HepG2 (cell line): Measurements from ENCODE around the gene BIRC5. TPM values are rescaled to one million over a fixed set of nuclear protein-coding genes. Genes with fewer than 3 reads are reported as not detected.

ENCODE experiments used
- HIVEP1 ChIP-seq: sonication (generic); formaldehyde crosslinking; IDR thresholded peaks from 2 replicates; pipeline ENCODE4 v1.4.0; 2020; ENCODE audit warnings: mild to moderate bottlenecking, missing genetic modification reagents
- HMGA1 ChIP-seq: sonication (generic); formaldehyde crosslinking; conservative IDR thresholded peaks from 2 replicates; pipeline ENCODE4 v1.4.0; 2020; ENCODE audit warnings: missing genetic modification reagents
- JDP2 ChIP-seq: sonication (generic); formaldehyde crosslinking; IDR thresholded peaks from 2 replicates; pipeline ENCODE4 v1.8.1; 2022; ENCODE audit warnings: missing genetic modification reagents, borderline replicate concordance
- NR1H2 ChIP-seq: sonication (generic); formaldehyde crosslinking; IDR thresholded peaks from 2 replicates; pipeline ENCODE4 v1.8.1; 2022; ENCODE audit warnings: low read depth, missing genetic modification reagents, borderline replicate concordance
- REL ChIP-seq: sonication (generic); formaldehyde crosslinking; conservative IDR thresholded peaks from 2 replicates; pipeline ENCODE4 v1.8.0; 2022; ENCODE audit warnings: mild to moderate bottlenecking, missing genetic modification reagents, moderate library complexity
- TARDBP ChIP-seq: sonication (generic); formaldehyde crosslinking; IDR thresholded peaks from 2 replicates; pipeline ENCODE4 v1.8.0; 2022; ENCODE audit warnings: mild to moderate bottlenecking, missing genetic modification reagents
- ZC3H13 ChIP-seq: sonication (generic); formaldehyde crosslinking; IDR thresholded peaks from 2 replicates; pipeline ENCODE4 v1.8.1; 2023; ENCODE audit warnings: mild to moderate bottlenecking, missing genetic modification reagents, moderate library complexity
- ZFP36L1 ChIP-seq: sonication (generic); formaldehyde crosslinking; IDR thresholded peaks from 2 replicates; pipeline ENCODE4 v1.8.0; 2022; ENCODE audit warnings: mild to moderate bottlenecking, missing genetic modification reagents, moderate library complexity
- ZNF234 ChIP-seq: sonication (generic); formaldehyde crosslinking; conservative IDR thresholded peaks from 2 replicates; pipeline ENCODE4 v1.5.1; 2020; ENCODE audit warnings: mild to moderate bottlenecking, missing genetic modification reagents
- ZNF367 ChIP-seq: sonication (generic); formaldehyde crosslinking; IDR thresholded peaks from 2 replicates; pipeline ENCODE4 v1.4.0; 2020; ENCODE audit warnings: missing genetic modification reagents, borderline replicate concordance
- ZNF543 ChIP-seq: sonication (generic); formaldehyde crosslinking; IDR thresholded peaks from 2 replicates; pipeline ENCODE4 v1.4.0; 2020; ENCODE audit warnings: mild to moderate bottlenecking, missing genetic modification reagents
- ZNF670 ChIP-seq: sonication (generic); formaldehyde crosslinking; IDR thresholded peaks from 2 replicates; pipeline ENCODE4 v1.8.0; 2022; ENCODE audit warnings: mild to moderate bottlenecking, missing genetic modification reagents, borderline replicate concordance
- polyA plus RNA-seq, 8 experiments: library from polyadenylated mRNA; depleted of rRNA in 3 of 8; stranded (reverse) in 7 of 8; unstranded in 1 of 8; fragments of >200 nt; fragmentation: Illumina TruSeq in 4 of 8; extraction: Trizol in 4 of 8; gene quantifications; 2 replicates each; pipeline versions ENCODE4 v1.2.1 to v1.2.3, GENCODE V29; 2011 to 2016; ENCODE audit warnings: low read depth in 4 of 8, missing spikeins in 1 of 8, mixed read lengths in 1 of 8; ENCODE audit not compliant: insufficient read depth in 1 of 8
- total RNA-seq, 5 experiments: library from RNA; depleted of rRNA; stranded (reverse); fragments of >200 nt; fragmentation: Illumina TruSeq; extraction: Trizol; gene quantifications; 2 replicates each; pipeline ENCODE4 v1.2.3, GENCODE V29; 2016; ENCODE audit warnings: low read depth in 1 of 5
- TF ChIP-seq, protein P1 (sequence below): sonication (generic); formaldehyde crosslinking; IDR thresholded peaks from 2 replicates; pipeline ENCODE4 v1.9.0; 2022; ENCODE audit warnings: missing genetic modification reagents, mild to moderate bottlenecking, borderline replicate concordance
- TF ChIP-seq, protein P2 (sequence below): IDR thresholded peaks from 2 replicates; pipeline ENCODE4 v1.6.1; 2016; ENCODE audit warnings: low read depth, missing genetic modification reagents, missing compliant biosample characterization
- TF ChIP-seq, protein P3 (sequence below): sonication (generic); formaldehyde crosslinking; IDR thresholded peaks from 2 replicates; pipeline ENCODE4 v1.4.0; 2020; ENCODE audit warnings: missing genetic modification reagents

The BIRC5 gene
- total and polyA plus RNA-seq, 2 of the 13 experiments (the other 11 are each of a cell fraction or from before 2014, with no cell fraction given): 30.3 to 135 TPM

DNA sequence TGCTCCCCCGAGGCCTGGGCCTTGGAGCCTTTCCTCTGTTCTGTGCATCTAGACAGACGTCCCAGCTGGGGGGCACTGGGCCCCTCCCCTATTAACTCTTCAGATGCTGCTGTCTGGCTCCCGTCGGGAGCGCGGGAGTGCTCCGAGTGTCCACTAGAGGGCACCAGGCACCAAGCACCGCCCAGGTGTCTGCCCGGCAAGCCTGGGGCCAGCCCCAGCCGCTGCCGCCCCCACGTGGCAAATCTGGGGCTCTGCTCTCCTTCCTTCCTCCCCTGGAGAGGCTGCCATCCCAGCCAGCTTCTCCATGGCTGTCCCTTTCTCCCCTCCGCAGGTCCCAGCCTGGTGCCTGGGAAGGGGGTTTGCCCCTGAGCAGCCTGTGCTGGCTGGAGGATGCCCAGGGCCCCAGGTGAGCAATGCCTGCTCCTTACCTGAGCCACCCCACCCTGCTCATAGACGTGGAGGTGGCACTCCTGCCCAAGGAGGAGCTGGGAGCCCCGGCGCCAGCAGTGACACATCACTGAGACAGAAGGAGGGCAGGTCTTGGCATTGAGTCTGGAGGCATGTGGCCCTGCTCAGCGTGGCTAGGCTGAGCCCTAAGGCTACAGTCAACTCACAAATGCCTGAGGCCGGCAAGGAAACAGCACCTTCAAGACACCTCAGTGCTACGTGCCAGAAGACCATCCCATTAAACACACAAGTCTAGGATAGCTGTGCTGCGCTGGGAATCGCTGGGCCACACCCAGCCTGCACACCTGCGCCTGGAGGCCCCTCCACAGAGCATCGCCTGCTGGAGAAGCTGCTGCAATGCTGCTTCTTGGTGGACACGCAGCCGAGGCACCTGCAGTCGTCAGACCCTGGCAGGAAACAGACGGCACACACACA is 37.1 kb downstream of the BIRC5 start (continued):
- TF ChIP-seq, protein P1, sequence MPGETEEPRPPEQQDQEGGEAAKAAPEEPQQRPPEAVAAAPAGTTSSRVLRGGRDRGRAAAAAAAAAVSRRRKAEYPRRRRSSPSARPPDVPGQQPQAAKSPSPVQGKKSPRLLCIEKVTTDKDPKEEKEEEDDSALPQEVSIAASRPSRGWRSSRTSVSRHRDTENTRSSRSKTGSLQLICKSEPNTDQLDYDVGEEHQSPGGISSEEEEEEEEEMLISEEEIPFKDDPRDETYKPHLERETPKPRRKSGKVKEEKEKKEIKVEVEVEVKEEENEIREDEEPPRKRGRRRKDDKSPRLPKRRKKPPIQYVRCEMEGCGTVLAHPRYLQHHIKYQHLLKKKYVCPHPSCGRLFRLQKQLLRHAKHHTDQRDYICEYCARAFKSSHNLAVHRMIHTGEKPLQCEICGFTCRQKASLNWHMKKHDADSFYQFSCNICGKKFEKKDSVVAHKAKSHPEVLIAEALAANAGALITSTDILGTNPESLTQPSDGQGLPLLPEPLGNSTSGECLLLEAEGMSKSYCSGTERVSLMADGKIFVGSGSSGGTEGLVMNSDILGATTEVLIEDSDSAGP (CRISPR knock-in tag): peak; percentile 74
- no peak for TF ChIP-seq ZNF543 (CRISPR knock-in tag)
- no peak for TF ChIP-seq REL (CRISPR knock-in tag)
- no peak for TF ChIP-seq ZC3H13
- TF ChIP-seq, protein P2, sequence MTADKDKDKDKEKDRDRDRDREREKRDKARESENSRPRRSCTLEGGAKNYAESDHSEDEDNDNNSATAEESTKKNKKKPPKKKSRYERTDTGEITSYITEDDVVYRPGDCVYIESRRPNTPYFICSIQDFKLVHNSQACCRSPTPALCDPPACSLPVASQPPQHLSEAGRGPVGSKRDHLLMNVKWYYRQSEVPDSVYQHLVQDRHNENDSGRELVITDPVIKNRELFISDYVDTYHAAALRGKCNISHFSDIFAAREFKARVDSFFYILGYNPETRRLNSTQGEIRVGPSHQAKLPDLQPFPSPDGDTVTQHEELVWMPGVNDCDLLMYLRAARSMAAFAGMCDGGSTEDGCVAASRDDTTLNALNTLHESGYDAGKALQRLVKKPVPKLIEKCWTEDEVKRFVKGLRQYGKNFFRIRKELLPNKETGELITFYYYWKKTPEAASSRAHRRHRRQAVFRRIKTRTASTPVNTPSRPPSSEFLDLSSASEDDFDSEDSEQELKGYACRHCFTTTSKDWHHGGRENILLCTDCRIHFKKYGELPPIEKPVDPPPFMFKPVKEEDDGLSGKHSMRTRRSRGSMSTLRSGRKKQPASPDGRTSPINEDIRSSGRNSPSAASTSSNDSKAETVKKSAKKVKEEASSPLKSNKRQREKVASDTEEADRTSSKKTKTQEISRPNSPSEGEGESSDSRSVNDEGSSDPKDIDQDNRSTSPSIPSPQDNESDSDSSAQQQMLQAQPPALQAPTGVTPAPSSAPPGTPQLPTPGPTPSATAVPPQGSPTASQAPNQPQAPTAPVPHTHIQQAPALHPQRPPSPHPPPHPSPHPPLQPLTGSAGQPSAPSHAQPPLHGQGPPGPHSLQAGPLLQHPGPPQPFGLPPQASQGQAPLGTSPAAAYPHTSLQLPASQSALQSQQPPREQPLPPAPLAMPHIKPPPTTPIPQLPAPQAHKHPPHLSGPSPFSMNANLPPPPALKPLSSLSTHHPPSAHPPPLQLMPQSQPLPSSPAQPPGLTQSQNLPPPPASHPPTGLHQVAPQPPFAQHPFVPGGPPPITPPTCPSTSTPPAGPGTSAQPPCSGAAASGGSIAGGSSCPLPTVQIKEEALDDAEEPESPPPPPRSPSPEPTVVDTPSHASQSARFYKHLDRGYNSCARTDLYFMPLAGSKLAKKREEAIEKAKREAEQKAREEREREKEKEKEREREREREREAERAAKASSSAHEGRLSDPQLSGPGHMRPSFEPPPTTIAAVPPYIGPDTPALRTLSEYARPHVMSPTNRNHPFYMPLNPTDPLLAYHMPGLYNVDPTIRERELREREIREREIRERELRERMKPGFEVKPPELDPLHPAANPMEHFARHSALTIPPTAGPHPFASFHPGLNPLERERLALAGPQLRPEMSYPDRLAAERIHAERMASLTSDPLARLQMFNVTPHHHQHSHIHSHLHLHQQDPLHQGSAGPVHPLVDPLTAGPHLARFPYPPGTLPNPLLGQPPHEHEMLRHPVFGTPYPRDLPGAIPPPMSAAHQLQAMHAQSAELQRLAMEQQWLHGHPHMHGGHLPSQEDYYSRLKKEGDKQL: no peak
- TF ChIP-seq NR1H2 (CRISPR knock-in tag): no peak
- TF ChIP-seq HIVEP1: 0 out of 2 replicates have a peak, but pooled peaks have one; percentile 33
- TF ChIP-seq HMGA1 (CRISPR knock-in tag): no peak
- TF ChIP-seq ZNF367 (CRISPR knock-in tag): no peak
- peak; percentile 69; the same call in 1 of the 2 replicates for TF ChIP-seq TARDBP
- TF ChIP-seq, protein P3, sequence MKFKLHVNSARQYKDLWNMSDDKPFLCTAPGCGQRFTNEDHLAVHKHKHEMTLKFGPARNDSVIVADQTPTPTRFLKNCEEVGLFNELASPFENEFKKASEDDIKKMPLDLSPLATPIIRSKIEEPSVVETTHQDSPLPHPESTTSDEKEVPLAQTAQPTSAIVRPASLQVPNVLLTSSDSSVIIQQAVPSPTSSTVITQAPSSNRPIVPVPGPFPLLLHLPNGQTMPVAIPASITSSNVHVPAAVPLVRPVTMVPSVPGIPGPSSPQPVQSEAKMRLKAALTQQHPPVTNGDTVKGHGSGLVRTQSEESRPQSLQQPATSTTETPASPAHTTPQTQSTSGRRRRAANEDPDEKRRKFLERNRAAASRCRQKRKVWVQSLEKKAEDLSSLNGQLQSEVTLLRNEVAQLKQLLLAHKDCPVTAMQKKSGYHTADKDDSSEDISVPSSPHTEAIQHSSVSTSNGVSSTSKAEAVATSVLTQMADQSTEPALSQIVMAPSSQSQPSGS (CRISPR knock-in tag): peak; percentile 62; the same call in 1 of the 2 replicates
- TF ChIP-seq JDP2 (CRISPR knock-in tag): no peak
- no peak for TF ChIP-seq ZNF670
- TF ChIP-seq ZFP36L1 (CRISPR knock-in tag): no peak
- TF ChIP-seq ZNF234 (CRISPR knock-in tag): no peak
